IMR-90 (cell line): ENCODE results near the gene ALPI.

Experiments
- FOS ChIP-seq: fragments of 150-350 bp; IDR thresholded peaks from 2 replicates; pipeline ENCODE4 v1.6.1; 2016; ENCODE audit warnings: low read depth, low read length
- RAD21 ChIP-seq: IDR thresholded peaks from 2 replicates; pipeline ENCODE4 v1.6.1; 2012; ENCODE audit warnings: low read length, improper control_type of control experiment
- TF ChIP-seq, protein P1 (sequence below): conservative IDR thresholded peaks from 2 replicates; pipeline ENCODE4 v1.5.1; 2012; ENCODE audit warnings: mild to moderate bottlenecking, low read depth, low read length, improper control_type of control experiment

DNA sequence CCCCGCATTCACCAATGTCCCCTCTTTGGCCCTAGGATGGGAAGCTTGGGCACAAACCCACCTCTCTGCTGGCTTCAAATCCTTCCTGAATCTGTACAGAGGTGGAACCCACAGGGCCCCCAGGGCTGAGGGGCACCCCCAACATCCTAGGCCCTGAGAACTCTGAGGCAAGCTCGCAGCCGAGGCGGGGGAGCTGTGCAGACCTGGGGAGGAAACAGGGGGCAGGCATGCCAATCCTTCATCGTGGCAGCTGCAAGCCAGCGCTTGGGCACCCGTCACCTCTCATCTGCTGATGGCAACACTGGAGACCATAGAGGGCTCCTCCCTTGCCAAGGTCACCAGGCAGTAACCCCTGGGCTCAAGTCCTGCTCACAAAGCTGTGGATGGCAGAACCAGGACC lies 20.8 kb downstream of the ALPI start:
- TF ChIP-seq FOS (no peak), RAD21 (no peak)
- TF ChIP-seq, protein P1, sequence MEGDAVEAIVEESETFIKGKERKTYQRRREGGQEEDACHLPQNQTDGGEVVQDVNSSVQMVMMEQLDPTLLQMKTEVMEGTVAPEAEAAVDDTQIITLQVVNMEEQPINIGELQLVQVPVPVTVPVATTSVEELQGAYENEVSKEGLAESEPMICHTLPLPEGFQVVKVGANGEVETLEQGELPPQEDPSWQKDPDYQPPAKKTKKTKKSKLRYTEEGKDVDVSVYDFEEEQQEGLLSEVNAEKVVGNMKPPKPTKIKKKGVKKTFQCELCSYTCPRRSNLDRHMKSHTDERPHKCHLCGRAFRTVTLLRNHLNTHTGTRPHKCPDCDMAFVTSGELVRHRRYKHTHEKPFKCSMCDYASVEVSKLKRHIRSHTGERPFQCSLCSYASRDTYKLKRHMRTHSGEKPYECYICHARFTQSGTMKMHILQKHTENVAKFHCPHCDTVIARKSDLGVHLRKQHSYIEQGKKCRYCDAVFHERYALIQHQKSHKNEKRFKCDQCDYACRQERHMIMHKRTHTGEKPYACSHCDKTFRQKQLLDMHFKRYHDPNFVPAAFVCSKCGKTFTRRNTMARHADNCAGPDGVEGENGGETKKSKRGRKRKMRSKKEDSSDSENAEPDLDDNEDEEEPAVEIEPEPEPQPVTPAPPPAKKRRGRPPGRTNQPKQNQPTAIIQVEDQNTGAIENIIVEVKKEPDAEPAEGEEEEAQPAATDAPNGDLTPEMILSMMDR = no peak
